Stimulated activated CD4-positive, alpha-beta T cell treated with anti-CD3 and anti-CD28 coated beads, Interleukin-15, amount 100 ng/mL, for 1 hour (primary cell): Measurements from ENCODE around the gene SEPTIN6.

Experiments
- DNase-seq, 2 donors: peaks; one replicate each; pipeline ENCODE4 v3.0.0-alpha.2; 2020; ENCODE audit warnings: low read depth in 1 of 2, low spot score in 1 of 2

SEPTIN6 gene

GRCh38 chrX:119693040-119693995, at the start of gene SEPTIN6:
Gene SEPTIN6, minus strand, starts transcription at chrX:119693168. Its CDS starts 63 bp downstream, at chrX:119693105.
- DNase-seq = peak; percentile 63 to 70

DNA sequence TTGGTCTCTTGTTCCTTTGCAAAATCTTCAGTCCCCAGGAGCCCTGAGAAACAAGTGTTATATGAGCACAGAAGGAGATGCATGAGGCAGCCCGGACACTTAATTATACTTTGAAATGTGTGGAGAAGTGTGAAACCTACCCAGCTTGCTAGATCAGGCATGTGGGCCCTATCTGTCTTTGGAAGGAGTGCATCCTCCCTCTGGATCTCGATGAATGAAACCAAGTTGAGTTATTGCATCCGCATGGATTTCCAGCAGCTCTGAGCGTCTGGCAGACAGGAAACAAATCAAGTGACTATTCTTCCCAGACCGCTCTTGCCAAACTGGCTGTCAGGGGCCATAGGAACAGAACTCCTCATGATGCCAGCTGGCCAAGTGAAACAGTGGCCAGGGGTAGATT, 45.8 kb upstream of the SEPTIN6 start:
- no peak for DNase-seq

GRCh38 chrX:119736206-119736764, 43.3 kb upstream of the SEPTIN6 start:
- no peak for DNase-seq

GRCh38 chrX:119735467-119735866, 42.5 kb upstream of the SEPTIN6 start:
- DNase-seq = no peak

DNA sequence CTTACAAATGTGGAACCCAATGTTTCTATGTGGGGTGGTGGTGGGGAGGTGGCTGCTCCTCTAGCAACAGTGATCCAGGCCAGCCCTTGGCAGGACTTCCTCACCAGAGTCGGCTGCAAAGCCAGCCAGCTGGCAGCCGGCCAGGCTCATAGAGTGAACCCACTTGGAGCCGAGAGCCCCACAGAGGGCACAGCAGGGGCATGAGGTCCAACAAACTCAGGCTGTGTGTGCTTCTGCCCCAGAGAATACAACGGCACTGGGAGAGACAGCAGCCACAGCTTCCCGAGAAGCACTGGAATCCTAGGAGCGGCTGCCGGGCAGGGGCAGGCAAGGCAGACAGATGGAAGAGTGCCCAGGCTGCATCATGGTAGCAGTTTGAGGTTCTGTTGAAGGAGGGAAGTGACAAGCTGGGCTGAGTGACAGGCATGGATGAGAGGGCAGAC, 42.0 kb upstream of the SEPTIN6 start:
- no peak for DNase-seq

- peak; percentile 27 to 33 for DNase-seq
Observed at GRCh38 chrX:119729408-119730201, 36.6 kb upstream of the SEPTIN6 start.

DNA sequence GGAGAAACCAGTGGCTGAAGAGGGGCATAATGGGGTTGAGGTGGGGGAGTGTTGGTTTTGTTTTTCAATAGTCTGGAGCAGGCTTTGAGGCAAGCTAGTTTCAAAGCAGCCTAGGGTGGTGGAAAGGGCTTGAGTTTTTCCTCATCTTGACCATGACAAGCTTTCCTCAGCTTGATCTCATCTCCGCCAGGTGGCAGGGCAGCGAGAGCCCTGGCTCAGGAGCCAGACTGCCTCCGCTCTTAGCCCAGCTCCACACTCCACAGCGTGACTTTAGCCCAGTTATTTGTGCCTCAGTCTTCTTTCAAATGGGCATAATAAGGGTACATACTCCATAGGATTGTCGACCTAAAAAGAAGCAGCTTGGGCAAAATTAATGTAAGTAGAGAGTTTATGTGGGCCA, 35.5 kb upstream of the SEPTIN6 start:
- DNase-seq = no peak

DNA sequence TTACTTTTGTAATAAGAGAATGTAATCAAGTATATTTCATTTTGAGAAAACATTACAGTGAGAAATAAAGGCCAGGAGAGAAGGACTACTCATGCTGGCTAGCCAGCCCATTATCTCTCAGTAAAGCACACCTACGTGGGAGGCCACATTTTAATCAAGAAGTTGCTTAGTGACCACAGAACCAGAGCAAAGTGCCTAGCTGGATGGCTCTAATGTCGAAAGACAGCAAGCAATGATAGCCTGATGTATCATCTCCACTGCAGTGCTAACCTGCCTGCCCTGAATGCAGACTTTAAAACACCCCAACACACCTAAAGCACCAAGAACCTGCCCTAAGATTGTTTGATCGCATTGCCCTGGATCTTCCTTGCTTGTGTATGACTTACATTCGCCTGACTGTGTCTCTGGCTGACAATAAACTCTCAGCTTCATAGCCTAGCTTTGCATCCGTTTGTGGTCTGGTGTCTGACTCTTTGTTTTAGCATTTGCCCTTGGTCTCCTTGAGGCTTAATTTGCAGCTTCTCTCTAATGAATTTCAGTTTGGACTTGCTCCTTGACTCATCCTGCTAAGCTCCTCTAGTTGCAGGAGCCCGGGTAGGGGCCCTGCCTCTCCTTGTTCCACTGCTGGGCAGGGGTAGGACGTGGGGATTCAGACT, 34.1 kb upstream of the SEPTIN6 start:
- no peak for DNase-seq

- DNase-seq = no peak
Observed at GRCh38 chrX:119721926-119722325, 29.0 kb upstream of the SEPTIN6 start.

GRCh38 chrX:119721487-119721886, 28.5 kb upstream of the SEPTIN6 start:
- no peak for DNase-seq

GRCh38 chrX:119709630-119710029, 16.7 kb upstream of the SEPTIN6 start:
- DNase-seq = no peak

GRCh38 chrX:119708936-119709335, 16.0 kb upstream of the SEPTIN6 start:
- no peak for DNase-seq

DNA sequence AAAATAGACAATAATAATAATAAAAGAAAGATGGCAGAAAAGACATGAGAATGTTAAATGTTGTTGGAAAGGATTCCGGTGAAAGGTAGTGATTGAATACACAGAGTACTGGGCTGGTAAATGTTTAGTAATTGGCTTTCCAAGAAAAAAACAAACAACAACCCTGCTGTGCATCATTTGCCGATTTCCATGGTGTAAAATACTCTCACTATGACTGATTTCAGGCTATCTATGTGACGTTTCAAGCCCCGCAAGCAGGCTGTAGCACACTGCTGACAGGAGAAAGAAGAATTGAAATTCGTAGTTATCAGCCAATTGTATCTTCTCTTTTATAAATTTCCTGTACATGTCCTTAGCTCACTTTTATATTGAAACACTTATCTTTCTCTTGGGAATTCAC, 13.6 kb upstream of the SEPTIN6 start:
- no peak for DNase-seq

GRCh38 chrX:119698845-119699244, 5.9 kb upstream of the SEPTIN6 start:
- no peak for DNase-seq

GRCh38 chrX:119696251-119696890, 3.4 kb upstream of the SEPTIN6 start:
- DNase-seq = no peak

GRCh38 chrX:119695535-119696050, 2.6 kb upstream of the SEPTIN6 start:
- no peak for DNase-seq

- DNase-seq = no peak
Observed at GRCh38 chrX:119694601-119695534, 1.9 kb upstream of the SEPTIN6 start.

DNA sequence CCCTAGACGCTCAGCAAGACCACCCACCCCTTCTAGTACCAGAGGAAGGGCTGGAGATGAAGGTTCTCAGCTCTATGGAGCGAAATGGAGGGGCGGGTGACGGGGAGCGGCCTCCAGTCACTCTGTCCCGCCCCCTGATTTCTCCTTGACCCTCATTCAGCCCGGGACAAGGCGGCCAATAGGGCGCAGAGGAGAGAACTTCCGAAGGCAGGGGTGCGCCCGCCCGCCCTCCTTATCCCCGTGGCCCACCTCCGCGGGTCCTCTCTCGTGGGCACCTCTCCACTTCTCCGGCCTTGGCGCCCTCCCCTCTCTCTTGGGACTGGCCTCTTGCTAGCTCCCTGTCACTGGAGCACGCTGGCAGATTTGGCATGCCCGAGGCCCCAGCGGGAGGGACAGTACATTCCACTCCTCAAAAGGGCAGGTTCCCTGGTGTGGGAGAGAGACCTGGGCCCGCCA, 1.1 kb upstream of the SEPTIN6 start:
- DNase-seq = no peak
